OCI-LY1 (cell line): ENCODE data around the gene ABCA9.

Source experiments
- EZH2 ChIP-seq: fragments of 200-600 bp; sonication (generic), shearing (Covaris generic); IDR thresholded peaks from 2 replicates; pipeline ENCODE4 v1.8.0; 2017; ENCODE audit warnings: borderline replicate concordance, mixed run types, mild to moderate bottlenecking, antibody characterized with exemption, low read length, moderate library complexity, mixed read lengths
- TF ChIP-seq, protein P1 (sequence below): fragments of 200-600 bp; sonication (generic), shearing (Covaris generic); IDR thresholded peaks from 2 replicates; pipeline ENCODE4 v1.5.1; 2017; ENCODE audit warnings: mild to moderate bottlenecking, antibody characterized with exemption, low read length, moderate library complexity, mixed read lengths

DNA sequence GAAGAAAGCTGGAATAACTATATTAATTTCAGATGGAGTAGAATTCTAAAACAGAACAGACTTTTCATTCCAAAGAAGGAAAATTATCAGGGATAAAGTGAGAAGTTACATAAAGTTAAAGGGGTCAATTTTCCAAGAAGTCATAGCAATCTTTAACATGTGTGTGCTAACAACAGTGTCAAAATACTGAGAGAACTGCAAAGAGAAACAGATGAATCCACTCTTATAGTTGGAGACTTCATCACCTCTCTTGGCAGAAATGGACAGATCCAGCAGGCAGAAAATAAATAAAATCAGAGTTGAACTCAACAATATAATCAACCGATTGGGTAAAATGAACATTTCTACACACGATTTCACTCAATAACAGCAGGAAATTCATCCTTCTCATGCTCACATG is 5.4 kb downstream of the ABCA9 start:
- TF ChIP-seq EZH2: no peak
- TF ChIP-seq, protein P1, sequence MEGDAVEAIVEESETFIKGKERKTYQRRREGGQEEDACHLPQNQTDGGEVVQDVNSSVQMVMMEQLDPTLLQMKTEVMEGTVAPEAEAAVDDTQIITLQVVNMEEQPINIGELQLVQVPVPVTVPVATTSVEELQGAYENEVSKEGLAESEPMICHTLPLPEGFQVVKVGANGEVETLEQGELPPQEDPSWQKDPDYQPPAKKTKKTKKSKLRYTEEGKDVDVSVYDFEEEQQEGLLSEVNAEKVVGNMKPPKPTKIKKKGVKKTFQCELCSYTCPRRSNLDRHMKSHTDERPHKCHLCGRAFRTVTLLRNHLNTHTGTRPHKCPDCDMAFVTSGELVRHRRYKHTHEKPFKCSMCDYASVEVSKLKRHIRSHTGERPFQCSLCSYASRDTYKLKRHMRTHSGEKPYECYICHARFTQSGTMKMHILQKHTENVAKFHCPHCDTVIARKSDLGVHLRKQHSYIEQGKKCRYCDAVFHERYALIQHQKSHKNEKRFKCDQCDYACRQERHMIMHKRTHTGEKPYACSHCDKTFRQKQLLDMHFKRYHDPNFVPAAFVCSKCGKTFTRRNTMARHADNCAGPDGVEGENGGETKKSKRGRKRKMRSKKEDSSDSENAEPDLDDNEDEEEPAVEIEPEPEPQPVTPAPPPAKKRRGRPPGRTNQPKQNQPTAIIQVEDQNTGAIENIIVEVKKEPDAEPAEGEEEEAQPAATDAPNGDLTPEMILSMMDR: no peak
